ENCODE results near the gene C12orf75. TPM values are rescaled to one million over a fixed set of nuclear protein-coding genes. Genes with fewer than 3 reads are reported as not detected.

Gene C12orf75
- total and polyA plus RNA-seq, 2 of the 13 experiments (the other 11 are each of a cell fraction or from before 2014, with no cell fraction given) = 16.1 to 19.8 TPM

GRCh38 chr12:105384916-105385535 lies 54.5 kb downstream of the C12orf75 start:
- H3K27ac ChIP-seq (ENCODE audit: extremely low read length, insufficient read depth, low read length) = no peak overlapping the region
- H3K9ac ChIP-seq (ENCODE audit: insufficient read depth, low read depth, low read length) = no peak overlapping the region
- H3K36me3 ChIP-seq (replicated peaks in 1 of 2; ENCODE audit: control insufficient read depth in 1 of 2, insufficient read depth in 2 of 2, low read length in 2 of 2) = no peaks in the 10 kb centered on the region
- no peak for TF ChIP-seq ZBTB33 (CRISPR knock-in tag; IDR thresholded peaks at IDR 0.05)
- TF ChIP-seq NFIB (CRISPR knock-in tag; IDR thresholded peaks at IDR 0.05; ENCODE audit: borderline replicate concordance) = no peak
- no peak for TF ChIP-seq ZNF138 (CRISPR knock-in tag; IDR thresholded peaks at IDR 0.05; ENCODE audit: low read depth)
- no peak for TF ChIP-seq AGO1 (IDR thresholded peaks at IDR 0.05; ENCODE audit: low read depth, low read length, poor library complexity, severe bottlenecking)
- TF ChIP-seq RORA (CRISPR knock-in tag; IDR thresholded peaks at IDR 0.05) = no peak
- TF ChIP-seq CHD4 (IDR thresholded peaks at IDR 0.05; ENCODE audit: borderline replicate concordance, low read length) = no peak
- TF ChIP-seq ZNF747 (CRISPR knock-in tag; IDR thresholded peaks at IDR 0.05; ENCODE audit: borderline replicate concordance) = no peak
- TF ChIP-seq ZNF280B (CRISPR knock-in tag; IDR thresholded peaks at IDR 0.05; ENCODE audit: borderline replicate concordance) = no peak
- H3K9me3 ChIP-seq (ENCODE audit: low read length) = no peaks in the 10 kb centered on the region
- FAIRE-seq (no peak), DNase-seq (ENCODE audit: low spot score) (no peak), ATAC-seq (no peak)
- ChIA-PET POLR2A (no interaction called here), CTCF (ENCODE audit: low intra/inter-chr PET ratio, low total read pairs) (no interaction called here)
- H4K20me1 ChIP-seq (ENCODE audit: insufficient read depth, low read length) = no peaks in the 10 kb centered on the region
- BruUV-seq (replicated peaks) = no TSS peak
- H3K4me2 ChIP-seq (ENCODE audit: low read depth, low read length) = no peak overlapping the region
- no peak overlapping the region for H2AFZ ChIP-seq (ENCODE audit: low read length)
- in situ Hi-C loops (cut with HindIII; ENCODE audit: extremely low pct_ligation_motif_present, low pct_unique_long_range_greater_than_20kb) = loop anchor here (5.0 to 25.0 kb wide), 2 partner anchors 108 to 398 kb away; partner anchors contain the start of gene NOPCHAP1
- H3K79me2 ChIP-seq (ENCODE audit: insufficient read depth, low read length) = no peaks in the 10 kb centered on the region
- H3K4me3 ChIP-seq (replicated peaks in 1 of 3; ENCODE audit: insufficient read depth in 1 of 3, low read depth in 2 of 3, low read length in 3 of 3) = no peak overlapping the region
- H3K4me1 ChIP-seq (ENCODE audit: insufficient read depth, low read length) = peaks cover 7% of the 10 kb centered on the region
- WGBS (ENCODE audit: low lambda C conversion rate) = 27% methylated on average over 6 of the region's 6 CpGs
- intact Hi-C loops (cut with micrococcal nuclease; ENCODE audit: unreplicated experiment) = loop anchor here (5.0 kb wide), 1 partner anchor 148 kb away; the partner anchor contains the start of gene APPL2
- H3K27me3 ChIP-seq (ENCODE audit: control insufficient read depth in 1 of 2, insufficient read depth in 2 of 2, low read length in 2 of 2) = no peaks in the 10 kb centered on the region

Measured in HepG2 (cell line).